ENCODE results near the gene C19orf25.
A peak's percentile ranks its signal among the peaks of the same experiment; 100 is the strongest.

The C19orf25 gene

GRCh38 chr19:1474765-1475351, 4.2 kb downstream of the C19orf25 start:
- no peak for DNase-seq

GRCh38 chr19:1474011-1474764, 4.8 kb downstream of the C19orf25 start:
- no peak for DNase-seq

GRCh38 chr19:1473085-1473851, 5.7 kb downstream of the C19orf25 start:
- no peak for DNase-seq

GRCh38 chr19:1472231-1473084, 6.6 kb downstream of the C19orf25 start:
- no peak for DNase-seq

GRCh38 chr19:1471515-1472160, 7.4 kb downstream of the C19orf25 start:
- DNase-seq: peak; percentile 50

- DNase-seq: peak; percentile 39
Observed at GRCh38 chr19:1471010-1471514, 8.0 kb downstream of the C19orf25 start.

GRCh38 chr19:1470305-1471009, 8.6 kb downstream of the C19orf25 start:
- DNase-seq: peak; percentile 77

- no peak for DNase-seq
Observed at GRCh38 chr19:1470055-1470304, 9.0 kb downstream of the C19orf25 start.

- peak; percentile 46 for DNase-seq
Observed at GRCh38 chr19:1469255-1470054, 9.6 kb downstream of the C19orf25 start.

- peak; percentile 55 for DNase-seq
Observed at GRCh38 chr19:1468821-1469254, 10.2 kb downstream of the C19orf25 start.

- DNase-seq: peak; percentile 17
Observed at GRCh38 chr19:1468274-1468820, 10.7 kb downstream of the C19orf25 start.

GRCh38 chr19:1467490-1468273, 11.3 kb downstream of the C19orf25 start:
- peak; percentile 28 for DNase-seq

GRCh38 chr19:1467215-1467489, 11.9 kb downstream of the C19orf25 start:
- DNase-seq: no peak

- peak; percentile 21 for DNase-seq
Observed at GRCh38 chr19:1466461-1467214, 12.4 kb downstream of the C19orf25 start.

GRCh38 chr19:1466018-1466460, 13.0 kb downstream of the C19orf25 start:
- DNase-seq: peak; percentile 17

- peak; percentile 50 for DNase-seq
Observed at GRCh38 chr19:1465191-1466016, 13.6 kb downstream of the C19orf25 start.

- DNase-seq: no peak
Observed at GRCh38 chr19:1461862-1462261, 17.2 kb downstream of the C19orf25 start.
